Natural killer cell (primary cell): ENCODE results near the gene COL8A1. TPM values are rescaled to one million over a fixed set of nuclear protein-coding genes. Genes with fewer than 3 reads are reported as not detected.
"Not testable (repeated sequence)": the region's sequence is repeated elsewhere in the genome, so short reads cannot be mapped to it uniquely, and the experiment has no call there.

Source experiments
- ATAC-seq, 3 donors: fragments of 150-1000 bp in 2 of 3; fragments of 200-7000 bp in 1 of 3; cut with Tn5 transposase; 1 replicate in 1 of 3; 2 replicates in 2 of 3; pipeline ENCODE4 v1.10.0; 2021; ENCODE audit warnings: mild to moderate bottlenecking in 2 of 3, moderate library complexity in 2 of 3
- DNase-seq, 2 donors: peaks; one replicate each; pipeline versions ENCODE4 v3.0.0 to v3.0.0-alpha.2; 2013 to 2021; ENCODE audit warnings: mixed read lengths in 1 of 2
- H3K27ac ChIP-seq: one replicate; pipeline ENCODE4 v1.5.1; 2013; ENCODE audit warnings: mild to moderate bottlenecking, low read length
- H3K27me3 ChIP-seq: one replicate; pipeline ENCODE4 v1.6.1; 2013; ENCODE audit warnings: low read length; ENCODE audit not compliant: control insufficient read depth, insufficient read depth
- H3K36me3 ChIP-seq: one replicate; pipeline ENCODE4 v1.6.1; 2013; ENCODE audit warnings: low read length; ENCODE audit not compliant: control insufficient read depth, insufficient read depth
- H3K4me1 ChIP-seq: one replicate; pipeline ENCODE4 v1.6.1; 2013; ENCODE audit warnings: low read length; ENCODE audit not compliant: control insufficient read depth, insufficient read depth
- H3K4me3 ChIP-seq: one replicate; pipeline ENCODE4 v1.5.1; 2013; ENCODE audit warnings: low read length
- H3K9me3 ChIP-seq: one replicate; pipeline ENCODE4 v1.6.1; 2013; ENCODE audit warnings: low read length; ENCODE audit not compliant: control insufficient read depth, insufficient read depth
- H3K27ac Mint-ChIP-seq, 2 donors: one replicate each; pipeline ENCODE4 v1.8.0; 2022; ENCODE audit warnings: mild to moderate bottlenecking in 2 of 2, mixed read lengths in 2 of 2, moderate library complexity in 1 of 2
- H3K27me3 Mint-ChIP-seq, 2 donors: one replicate each; pipeline ENCODE4 v1.8.0; 2022; ENCODE audit warnings: low read depth in 2 of 2, mixed read lengths in 2 of 2
- H3K36me3 Mint-ChIP-seq: one replicate; pipeline ENCODE4 v1.8.0; 2022; ENCODE audit warnings: mixed read lengths
- H3K4me1 Mint-ChIP-seq, 2 donors: one replicate each; pipeline ENCODE4 v1.8.0; 2022; ENCODE audit warnings: mixed read lengths in 2 of 2
- H3K4me3 Mint-ChIP-seq: one replicate; pipeline ENCODE4 v1.8.0; 2022; ENCODE audit warnings: mild to moderate bottlenecking, moderate library complexity, mixed read lengths
- H3K9me3 Mint-ChIP-seq, 2 donors: one replicate each; pipeline ENCODE4 v1.8.0; 2022; ENCODE audit warnings: mixed read lengths in 2 of 2
- CTCF ChIP-seq: fragments of 200-600 bp; IDR thresholded peaks from one replicate; pipeline ENCODE4 v1.8.0; 2022; ENCODE audit warnings: antibody characterized with exemption
- WGBS: methylation state at CpG from one replicate; pipeline ENCODE4 v1.1.7; 2013; ENCODE audit warnings: missing lambda C conversion rate; ENCODE audit not compliant: insufficient coverage; 5-methylcytosine and 5-hydroxymethylcytosine counted together
- intact Hi-C: fragments of 100-400 bp; cut with micrococcal nuclease; formaldehyde crosslinking; loops from one replicate; pipeline ENCODE4 v1.14.2; 2022
- total RNA-seq, 4 donors: library from RNA; stranded (reverse); fragments of 120-200 nt in 1 of 4; gene quantifications; one replicate each; pipeline versions ENCODE4 v1.2.3 to v1.2.4, GENCODE V29; 2013 to 2022

Gene COL8A1
- total RNA-seq, result under 1 TPM in 2 of 3 donors, not detected in 1; 0.12 to 0.23 TPM
- total RNA-seq (2013), result 0.05 TPM

DNA sequence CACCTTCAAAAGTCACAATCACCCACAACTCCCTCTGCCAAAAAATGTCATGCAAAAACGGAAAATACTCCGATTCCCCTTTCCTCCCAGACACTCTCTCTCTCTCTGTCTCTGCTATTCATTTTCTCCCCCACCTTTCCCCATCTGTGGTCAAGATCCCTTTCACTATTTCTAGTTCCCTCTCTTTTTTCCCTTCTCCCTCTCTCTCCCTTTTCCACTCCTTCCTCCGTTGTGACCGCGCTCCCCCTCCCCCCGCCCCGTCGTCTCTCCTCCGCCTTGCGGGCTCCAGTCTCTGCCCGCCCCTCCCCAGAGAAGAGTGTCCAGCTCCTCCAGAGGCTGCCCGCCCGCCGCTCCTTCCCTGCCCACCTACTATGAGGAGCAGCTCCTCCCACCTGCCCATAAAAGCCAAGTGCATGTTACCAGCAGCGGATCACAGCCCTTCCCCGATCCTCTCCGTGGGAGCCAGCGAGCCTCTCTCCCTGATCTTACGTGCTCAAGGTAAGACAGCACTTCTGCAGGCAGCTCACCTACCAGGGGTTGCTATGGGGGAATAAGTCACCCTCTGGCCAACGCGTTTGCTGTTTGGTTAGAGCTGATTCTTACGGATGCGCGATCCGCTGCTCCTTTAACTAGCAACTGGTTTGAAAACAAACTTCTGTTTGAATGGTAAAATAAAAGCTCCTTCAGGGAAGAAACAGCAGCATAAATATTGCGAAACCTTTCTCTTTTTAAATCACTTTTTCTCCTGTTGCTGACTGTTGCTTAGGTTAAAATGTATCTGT is at the start of gene COL8A1:
Gene COL8A1, plus strand, starts transcription at position 428 of the 782 bp plus-strand sequence. CDS start 152,089 bp downstream, outside the sequence.
- TF ChIP-seq CTCF, result no peak
- no peaks in the 10 kb centered on the region for H3K9me3 ChIP-seq
- H3K27ac Mint-ChIP-seq, result no peak within 1 kb of the TSS
- H3K4me1 Mint-ChIP-seq, result peaks cover 0 to 12% of the 10 kb centered on the region in 2 donors
- intact Hi-C loops, result no loop called here
- WGBS, result 5% methylated on average over 24 of the region's 26 CpGs
- H3K27me3 Mint-ChIP-seq, result peaks cover 35 to 54% of the 10 kb centered on the region in 2 donors
- no peaks in the 10 kb centered on the region for H3K9me3 Mint-ChIP-seq
- no peaks in the 10 kb centered on the region for H3K36me3 ChIP-seq
- no peak within 1 kb of the TSS for H3K4me3 ChIP-seq
- H3K4me3 Mint-ChIP-seq, result no peak within 1 kb of the TSS
- DNase-seq, result no peak
- H3K36me3 Mint-ChIP-seq, result peaks cover 10% of the 10 kb centered on the region
- no peak for ATAC-seq
- H3K27ac ChIP-seq, result no peak within 1 kb of the TSS
- peaks cover 22% of the 10 kb centered on the region for H3K27me3 ChIP-seq
- H3K4me1 ChIP-seq, result no peaks in the 10 kb centered on the region

- 62% methylated on average over 4 of the region's 4 CpGs for WGBS
- intact Hi-C loops, result not testable (repeated sequence)
Measured at GRCh38 chr3:99589168-99589567, 49.2 kb upstream of the COL8A1 start.

DNA sequence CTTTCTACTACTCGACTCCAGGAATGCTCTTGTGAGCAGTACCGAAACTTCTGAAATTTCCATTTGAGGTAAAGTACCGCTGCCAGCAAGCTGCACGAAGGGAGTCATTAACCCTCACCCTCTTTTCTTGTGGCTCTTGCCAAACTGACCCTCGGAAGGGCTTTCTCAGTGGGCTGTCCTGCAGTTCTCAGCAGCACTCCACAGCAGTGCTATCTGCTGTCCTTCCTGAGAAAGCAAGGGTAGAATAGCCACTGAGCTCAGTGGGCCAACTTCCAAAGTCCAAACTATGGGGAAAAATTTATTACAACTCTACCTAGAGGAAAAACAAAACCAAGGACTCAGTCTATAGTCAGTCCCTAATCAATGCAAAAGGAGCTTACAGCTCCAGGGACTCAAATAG is 38.5 kb upstream of the COL8A1 start:
- Mint-ChIP-seq H3K4me1 (no peaks in the 10 kb centered on the region), H3K9me3 (peaks cover 0 to 2% of the 10 kb centered on the region in 2 donors), H3K27ac (no peak overlapping the region), H3K36me3 (no peaks in the 10 kb centered on the region), H3K4me3 (no peak overlapping the region), H3K27me3 (no peaks in the 10 kb centered on the region)
- Histone ChIP-seq H3K27ac (no peak overlapping the region), H3K27me3 (no peaks in the 10 kb centered on the region), H3K36me3 (no peaks in the 10 kb centered on the region), H3K9me3 (no peaks in the 10 kb centered on the region), H3K4me3 (no peak overlapping the region), H3K4me1 (no peaks in the 10 kb centered on the region)
- intact Hi-C loops, result no loop called here
- TF ChIP-seq CTCF, result no peak
- ATAC-seq (no peak), DNase-seq (no peak)
- WGBS, result 85% methylated on average over 5 of the region's 5 CpGs

More at GRCh38 chr3:99589168-99589567, 49.2 kb upstream of the COL8A1 start:
- not testable (repeated sequence) for H3K27ac ChIP-seq, H3K27me3 ChIP-seq, H3K9me3 ChIP-seq, H3K36me3 Mint-ChIP-seq, H3K4me1 Mint-ChIP-seq, H3K4me3 Mint-ChIP-seq, H3K4me1 ChIP-seq, H3K27me3 Mint-ChIP-seq, DNase-seq, ATAC-seq, H3K4me3 ChIP-seq, H3K27ac Mint-ChIP-seq, H3K36me3 ChIP-seq
- H3K9me3 Mint-ChIP-seq, result peaks cover 3 to 10% of the 10 kb centered on the region in 2 donors

DNA sequence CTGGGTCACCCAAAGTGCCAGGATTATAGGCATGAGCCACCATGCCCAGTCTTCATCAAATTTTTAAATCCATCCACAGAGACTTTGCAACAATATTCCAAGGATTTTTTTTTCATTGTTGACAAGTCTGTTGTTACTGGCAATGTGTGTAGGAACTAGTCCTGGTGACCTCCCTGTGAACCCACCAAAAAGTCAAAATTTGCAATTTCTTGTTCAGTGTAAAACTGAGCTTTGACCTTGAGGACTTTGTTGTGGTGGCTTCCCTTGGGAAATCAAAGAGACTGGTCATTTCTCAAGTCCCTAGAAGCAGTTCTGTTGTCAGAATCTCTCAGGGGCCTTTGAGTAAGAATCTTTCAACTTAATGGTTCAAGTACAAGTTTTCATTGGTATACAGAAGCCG is 36.9 kb upstream of the COL8A1 start:
- ATAC-seq (no peak), DNase-seq (no peak)
- Mint-ChIP-seq H3K27me3 (no peaks in the 10 kb centered on the region), H3K36me3 (no peaks in the 10 kb centered on the region), H3K4me1 (no peaks in the 10 kb centered on the region), H3K4me3 (no peak overlapping the region), H3K27ac (no peak overlapping the region), H3K9me3 (peaks cover 0 to 2% of the 10 kb centered on the region in 2 donors)
- no peak overlapping the region for H3K4me3 ChIP-seq
- no peaks in the 10 kb centered on the region for H3K36me3 ChIP-seq
- 88% methylated on average over 1 of the region's 1 CpG for WGBS
- TF ChIP-seq CTCF, result no peak
- H3K9me3 ChIP-seq, result no peaks in the 10 kb centered on the region
- no peaks in the 10 kb centered on the region for H3K27me3 ChIP-seq
- no peaks in the 10 kb centered on the region for H3K4me1 ChIP-seq
- H3K27ac ChIP-seq, result no peak overlapping the region
- intact Hi-C loops, result no loop called here
